Heart left ventricle (tissue), 13 donors: Measurements from ENCODE around the gene CFH.

Experiments used
- POLR2A ChIP-seq, 2 donors: fragments of 450-650 bp; IDR thresholded peaks; one replicate each; pipeline ENCODE4 v1.6.1; 2017; ENCODE audit warnings: antibody characterized with exemption in 2 of 2, mild to moderate bottlenecking in 2 of 2, moderate library complexity in 2 of 2
- TF ChIP-seq, protein P1 (sequence below), 12 donors: fragments of 200-600 bp; sonication (generic) in 4 of 12; IDR thresholded peaks; one replicate each; pipeline versions ENCODE4 v1.5.0 to v1.8.0; 2018 to 2022; ENCODE audit warnings: antibody characterized with exemption in 12 of 12, mild to moderate bottlenecking in 5 of 12
- donor health status: ischemic (EF 13 %, LVEDD 7.1; RV severe dilation, severe dysfunction).
- donor health status: DM: no; HTN: yes; CAD: no.
- donor health status: DM: no; HTN: no; CAD: no.
- donor health status: ischemic (EF 25% LVEDD 6.9; RV normal size, moderate dysfunction).
- donor health status: ischemic (EF 25% LVEDD 5.7; RV mildly dilated, moderate dysfunction).
- donor health status: ischemic (EF 35%, LVEDD 5.7; RV mildly dilated, moderate dysfunction).
- donor health status: nonischemic (EF 11% LVEDD 7.7; RV severe dilation, severe dysfunction).
- donor health status: DM: yes; HTN: yes; CAD: no.
- donor health status: PGD.
- donor health status: ischemic (EF 29% LVEDD 5.4; RV normal size, mild dysfunction).
- donor health status: nonischemic (EF 23%, LVEDD 6.1; RV moderate dilation, normal function).

DNA sequence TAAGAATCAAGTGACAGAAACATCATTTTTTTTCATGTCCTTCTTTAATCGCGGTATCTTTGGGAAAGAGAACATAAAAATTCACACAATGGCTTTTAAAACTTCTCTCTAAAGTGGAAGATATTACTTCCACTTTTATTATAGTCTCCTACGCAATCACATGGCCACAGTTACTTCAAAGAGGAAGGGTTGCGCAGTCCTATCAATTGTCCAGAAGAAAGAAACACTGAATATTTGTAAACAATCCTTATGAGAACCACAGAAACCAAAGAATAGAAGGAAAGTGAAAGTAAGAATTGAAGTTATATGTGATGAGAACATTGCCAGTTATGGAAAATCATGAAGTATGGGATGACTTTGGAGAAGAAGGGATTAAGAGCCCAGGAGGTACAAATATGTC lies 32.6 kb downstream of the CFH start:
- TF ChIP-seq, protein P1, sequence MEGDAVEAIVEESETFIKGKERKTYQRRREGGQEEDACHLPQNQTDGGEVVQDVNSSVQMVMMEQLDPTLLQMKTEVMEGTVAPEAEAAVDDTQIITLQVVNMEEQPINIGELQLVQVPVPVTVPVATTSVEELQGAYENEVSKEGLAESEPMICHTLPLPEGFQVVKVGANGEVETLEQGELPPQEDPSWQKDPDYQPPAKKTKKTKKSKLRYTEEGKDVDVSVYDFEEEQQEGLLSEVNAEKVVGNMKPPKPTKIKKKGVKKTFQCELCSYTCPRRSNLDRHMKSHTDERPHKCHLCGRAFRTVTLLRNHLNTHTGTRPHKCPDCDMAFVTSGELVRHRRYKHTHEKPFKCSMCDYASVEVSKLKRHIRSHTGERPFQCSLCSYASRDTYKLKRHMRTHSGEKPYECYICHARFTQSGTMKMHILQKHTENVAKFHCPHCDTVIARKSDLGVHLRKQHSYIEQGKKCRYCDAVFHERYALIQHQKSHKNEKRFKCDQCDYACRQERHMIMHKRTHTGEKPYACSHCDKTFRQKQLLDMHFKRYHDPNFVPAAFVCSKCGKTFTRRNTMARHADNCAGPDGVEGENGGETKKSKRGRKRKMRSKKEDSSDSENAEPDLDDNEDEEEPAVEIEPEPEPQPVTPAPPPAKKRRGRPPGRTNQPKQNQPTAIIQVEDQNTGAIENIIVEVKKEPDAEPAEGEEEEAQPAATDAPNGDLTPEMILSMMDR (IDR thresholded peaks at IDR 0.05), result no peak
- TF ChIP-seq POLR2A (IDR thresholded peaks at IDR 0.05), result no peak
